ENCODE measurements around the gene TMEM147. TPM values are rescaled to one million over a fixed set of nuclear protein-coding genes. Genes with fewer than 3 reads are reported as not detected.

TMEM147 gene
- total RNA-seq, 2 experiments from 2014 or later = 37.2 to 38.2 TPM

Other genes starting within 250 kb of the TMEM147 start
- 1 to 10 TPM; 1.7 to 1.8 TPM for gene CD22, start 216.4 kb upstream of the TMEM147 start, total RNA-seq
- not detected for gene FFAR1, start 197.7 kb upstream of the TMEM147 start, total RNA-seq
- gene FFAR3, start 187.2 kb upstream of the TMEM147 start, total RNA-seq = not detected
- not detected for gene GPR42, start 174.6 kb upstream of the TMEM147 start, total RNA-seq
- not detected for gene FFAR2, start 97.4 kb upstream of the TMEM147 start, total RNA-seq
- gene KRTDAP, start 55.2 kb upstream of the TMEM147 start, total RNA-seq = not detected
- gene DMKN, start 32.0 kb upstream of the TMEM147 start, total RNA-seq = 1 to 10 TPM; 2.5 to 3.5 TPM
- gene SBSN, start 17.3 kb upstream of the TMEM147 start, total RNA-seq = not detected
- gene GAPDHS, start 12.2 kb upstream of the TMEM147 start, total RNA-seq = not detected
- not detected for gene ATP4A, start 18.0 kb downstream of the TMEM147 start, total RNA-seq
- gene PMIS2, start 40.5 kb downstream of the TMEM147 start, total RNA-seq = not detected
- 10 to 100 TPM; 50.5 to 51.7 TPM for gene HAUS5, start 67.1 kb downstream of the TMEM147 start, total RNA-seq
- gene RBM42, start 83.4 kb downstream of the TMEM147 start, total RNA-seq = 10 to 100 TPM; 87.4 to 92.2 TPM
- 1 to 10 TPM; 1.6 to 1.9 TPM for gene ETV2, start 96.1 kb downstream of the TMEM147 start, total RNA-seq
- 100 to 1,000 TPM; 407 to 412 TPM for gene COX6B1, start 102.7 kb downstream of the TMEM147 start, total RNA-seq
- gene UPK1A, start 120.9 kb downstream of the TMEM147 start, total RNA-seq = 1 to 10 TPM in 1 of 2 experiments, under 1 TPM in 1; 0.88 to 1.7 TPM
- gene ZBTB32, start 158.9 kb downstream of the TMEM147 start, total RNA-seq = 10 to 100 TPM; 24.5 to 33.6 TPM
- 10 to 100 TPM; 74.6 to 75.9 TPM for gene KMT2B, start 172.4 kb downstream of the TMEM147 start, total RNA-seq
- 10 to 100 TPM; 63.0 to 63.4 TPM for gene IGFLR1, start 196.8 kb downstream of the TMEM147 start, total RNA-seq
- 10 to 100 TPM; 31.9 to 33.1 TPM for gene U2AF1L4, start 199.8 kb downstream of the TMEM147 start, total RNA-seq
- 10 to 100 TPM; 35.7 to 36.3 TPM for gene PSENEN, start 200.0 kb downstream of the TMEM147 start, total RNA-seq
- 10 to 100 TPM; 18.3 to 22.4 TPM for gene LIN37, start 202.9 kb downstream of the TMEM147 start, total RNA-seq
- gene HSPB6, start 211.4 kb downstream of the TMEM147 start, total RNA-seq = under 1 TPM in 1 of 2 experiments, not detected in 1; 0.36 TPM
- 10 to 100 TPM; 53.0 to 59.9 TPM for gene PROSER3, start 212.6 kb downstream of the TMEM147 start, total RNA-seq
- 10 to 100 TPM; 64.4 to 76.5 TPM for gene ARHGAP33, start 229.9 kb downstream of the TMEM147 start, total RNA-seq